Sciatic nerve (tissue), 2 donors: ENCODE results near the gene BMI1. TPM values are rescaled to one million over a fixed set of nuclear protein-coding genes. Genes with fewer than 3 reads are reported as not detected.
"Not testable (repeated sequence)": the region's sequence is repeated elsewhere in the genome, so short reads cannot be mapped to it uniquely, and the experiment has no call there.

ENCODE experiments used
- ATAC-seq: fragments of 200-7000 bp; cut with Tn5 transposase; one replicate; pipeline ENCODE4 v1.9.1; 2020; ENCODE audit warnings: mild to moderate bottlenecking, moderate library complexity
- DNase-seq: peaks from one replicate; pipeline ENCODE4 v3.0.0-alpha.2; 2020; ENCODE audit warnings: low spot score
- intact Hi-C: fragments of 100-400 bp; cut with DNase I; formaldehyde crosslinking; loops from one replicate; pipeline ENCODE4 v1.14.2; 2022
- total RNA-seq: library from RNA; stranded (reverse); fragmentation: NEBNext Ultra II Directional; extraction: Animal tissue kit (Norgen Biotek cat#: 25700); gene quantifications from one replicate; pipeline ENCODE4 v1.2.1, GENCODE V29; 2021
- donor health status: DM: no; HTN: no; CAD: no.
- donor health status: DM: no; HTN: no; CAD: no.

Gene BMI1
- total RNA-seq, 1 donor from 2014 or later, result 62.7 TPM

- ATAC-seq, result no peak
- intact Hi-C loops, result no loop called here
- DNase-seq, result no peak
These were observed 35.5 kb downstream of the BMI1 start for GRCh38 chr10:22356324-22356873.

DNA sequence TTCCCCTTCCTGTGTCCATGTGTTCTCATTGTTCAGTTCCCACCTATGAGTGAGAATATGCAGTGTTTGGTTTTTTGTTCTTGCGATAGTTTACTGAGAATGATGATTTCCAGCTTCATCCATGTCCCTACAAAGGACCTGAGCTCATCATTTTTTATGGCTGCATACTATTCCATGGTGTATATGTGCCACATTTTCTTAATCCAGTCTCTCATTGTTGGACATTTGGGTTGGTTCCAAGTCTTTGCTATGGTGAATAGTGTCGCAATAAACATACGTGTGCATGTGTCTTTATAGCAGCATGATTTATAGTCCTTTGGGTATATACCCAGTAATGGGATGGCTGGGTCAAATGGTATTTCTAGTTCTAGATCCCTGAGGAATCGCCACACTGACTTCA lies 36.9 kb downstream of the BMI1 start:
- intact Hi-C loops, ATAC-seq, DNase-seq: not testable (repeated sequence)

DNA sequence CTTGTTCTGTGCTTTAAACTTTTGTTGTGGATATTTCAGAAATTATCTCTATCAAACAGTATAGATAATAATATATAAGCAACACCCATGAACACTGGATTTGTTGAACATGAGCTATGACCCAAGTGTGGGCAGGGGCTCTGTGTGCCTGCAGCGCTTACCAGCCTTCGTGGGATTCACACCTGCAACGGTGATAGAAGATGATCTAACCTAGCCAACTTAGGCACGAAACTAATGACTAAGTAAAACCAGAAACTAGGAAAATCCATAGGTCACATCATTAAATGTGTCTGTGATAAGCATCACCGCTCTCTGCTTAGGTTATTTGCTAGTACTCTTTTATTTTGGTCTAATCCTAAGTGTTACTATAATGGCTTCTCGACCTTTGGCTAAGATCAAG lies 42.4 kb downstream of the BMI1 start:
- ATAC-seq, result no peak
- DNase-seq, result no peak
- intact Hi-C loops, result no loop called here

GRCh38 chr10:22364407-22365140 lies 43.7 kb downstream of the BMI1 start:
- DNase-seq (no peak), ATAC-seq (no peak)
- intact Hi-C loops, result no loop called here

DNA sequence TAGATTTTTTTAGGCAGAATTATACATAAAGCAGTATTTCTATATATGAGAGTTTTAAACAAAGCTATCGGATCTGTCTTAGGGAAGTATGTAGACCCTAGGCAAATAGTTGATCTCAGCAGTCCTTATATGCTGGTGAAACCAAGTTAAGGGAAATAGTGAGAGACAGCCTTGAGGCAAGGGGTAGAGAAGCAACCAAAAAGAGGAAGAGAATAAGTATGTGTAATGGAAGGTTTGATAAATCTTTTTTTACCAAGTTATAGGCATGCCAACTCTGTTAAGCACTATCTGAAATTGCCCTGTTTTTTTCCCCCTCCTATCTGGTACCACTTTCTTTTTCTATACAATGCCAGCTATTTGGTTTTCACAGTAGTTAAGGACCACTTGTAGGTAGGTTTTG lies 44.3 kb downstream of the BMI1 start:
- no peak for DNase-seq
- intact Hi-C loops, result no loop called here
- peak; percentile 70 for ATAC-seq

- ATAC-seq (no peak), DNase-seq (no peak)
- intact Hi-C loops, result no loop called here
These were observed 44.9 kb downstream of the BMI1 start for GRCh38 chr10:22365644-22366434.

- ATAC-seq (no peak), DNase-seq (no peak)
- intact Hi-C loops, result no loop called here
These were observed 45.5 kb downstream of the BMI1 start for GRCh38 chr10:22366435-22366703.

DNA sequence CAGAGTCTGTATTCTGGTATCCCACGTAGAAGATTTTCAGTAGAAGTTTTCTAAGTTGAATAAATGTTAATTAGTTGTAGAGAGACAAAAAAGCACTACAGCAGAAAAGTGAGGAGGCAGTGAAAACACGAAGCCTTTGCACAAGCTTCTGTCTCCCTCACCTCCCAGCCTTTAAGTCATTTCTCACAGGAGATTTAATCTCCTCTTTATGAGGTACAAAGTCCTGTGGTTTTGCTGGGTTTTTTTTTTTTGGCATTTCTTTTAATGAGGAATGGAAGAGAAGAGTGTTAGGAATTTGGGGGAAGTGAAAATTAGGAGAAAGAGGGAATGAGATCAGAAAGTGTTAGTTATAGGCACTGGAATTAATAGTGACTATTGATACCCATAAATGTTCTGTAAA lies 45.9 kb downstream of the BMI1 start:
- no peak for ATAC-seq
- intact Hi-C loops, result no loop called here
- DNase-seq, result no peak

- no peak for ATAC-seq
- intact Hi-C loops, result no loop called here
- no peak for DNase-seq
These were observed 46.6 kb downstream of the BMI1 start for GRCh38 chr10:22367471-22367870.

DNA sequence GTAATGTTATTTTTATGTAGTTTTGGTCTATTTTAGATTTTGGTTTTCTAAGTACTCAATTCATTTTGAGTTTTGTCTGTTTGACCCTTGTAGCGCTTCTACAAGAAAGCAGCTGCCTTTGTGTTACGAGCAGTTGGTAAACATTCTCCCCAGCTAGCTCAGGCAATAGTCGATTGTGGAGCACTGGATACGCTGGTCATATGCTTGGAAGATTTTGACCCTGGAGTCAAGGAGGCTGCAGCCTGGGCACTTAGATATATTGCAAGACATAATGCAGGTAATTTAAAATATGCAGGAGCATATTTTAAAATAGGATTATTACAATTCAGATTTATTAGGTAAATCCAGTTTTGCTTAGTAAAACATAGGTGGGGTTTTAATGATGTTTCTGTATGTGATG lies 47.5 kb downstream of the BMI1 start:
- intact Hi-C loops, result no loop called here
- DNase-seq (no peak), ATAC-seq (no peak)

DNA sequence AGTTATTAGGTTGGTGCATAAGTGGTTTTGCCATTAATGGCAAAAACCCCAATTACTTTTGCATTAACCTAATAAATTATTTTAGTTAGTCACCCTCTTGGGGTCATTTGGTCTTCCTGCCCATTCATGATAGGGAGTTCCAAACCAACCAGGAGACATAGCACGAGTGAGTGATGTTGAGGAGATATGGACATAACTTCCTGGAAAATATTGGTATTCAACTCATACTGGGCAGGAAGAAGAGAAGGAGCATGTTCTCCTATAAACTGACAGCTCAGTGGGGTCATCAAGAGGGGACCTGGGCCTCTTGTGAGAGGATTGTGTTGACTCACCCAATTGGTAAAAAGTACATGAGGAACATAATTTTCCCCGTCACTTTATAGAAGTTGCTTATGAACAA lies 48.1 kb downstream of the BMI1 start:
- ATAC-seq (no peak), DNase-seq (no peak)
- intact Hi-C loops, result no loop called here

DNA sequence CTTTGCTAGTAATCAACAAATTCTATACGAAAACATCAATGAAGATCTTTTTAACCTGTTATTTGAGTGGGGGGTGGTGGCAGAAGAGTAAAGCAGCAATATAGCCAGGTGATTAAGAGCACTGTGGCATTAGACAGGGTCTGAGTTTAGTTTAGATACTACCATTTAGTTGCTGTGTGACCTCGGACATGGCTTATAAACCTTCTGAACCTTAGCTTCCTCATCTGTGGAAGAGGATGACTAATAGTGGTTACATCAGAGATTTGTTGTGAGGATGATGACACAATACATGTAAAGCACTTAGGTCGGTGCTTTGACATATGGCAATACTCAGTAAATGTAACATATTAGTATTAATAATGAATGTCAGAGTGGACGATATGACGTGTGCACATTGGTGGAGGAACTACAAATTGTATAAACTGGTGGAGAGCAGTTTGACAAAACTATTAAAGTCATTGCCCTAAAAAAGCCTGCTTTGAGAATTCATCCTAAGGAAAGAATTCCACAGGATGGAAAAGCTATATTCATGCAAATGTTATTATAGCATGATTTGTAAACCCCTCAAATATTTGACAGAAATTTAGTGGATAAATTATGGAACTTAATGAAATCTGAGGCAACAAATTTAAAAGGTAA lies 48.7 kb downstream of the BMI1 start:
- DNase-seq (no peak), ATAC-seq (no peak)
- intact Hi-C loops, result no loop called here

DNA sequence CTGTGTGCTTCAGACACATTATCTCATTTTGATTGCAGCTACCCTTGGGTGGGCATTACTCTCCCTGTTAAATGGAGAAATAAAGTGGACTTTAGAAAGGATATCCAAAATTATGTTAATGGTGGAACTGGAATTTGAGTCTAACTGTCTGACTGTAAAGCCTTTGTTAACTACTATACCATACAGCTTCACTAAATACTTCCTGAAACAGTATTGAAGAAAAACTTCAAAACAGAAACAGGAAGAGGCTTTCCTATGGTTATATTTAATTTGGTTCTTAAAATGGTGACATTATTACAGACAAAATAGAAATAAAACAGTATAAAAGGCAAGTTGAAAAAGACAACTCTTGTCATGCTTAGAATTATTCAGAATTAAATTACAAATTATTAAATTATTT lies 49.4 kb downstream of the BMI1 start:
- DNase-seq (no peak), ATAC-seq (no peak)

DNA sequence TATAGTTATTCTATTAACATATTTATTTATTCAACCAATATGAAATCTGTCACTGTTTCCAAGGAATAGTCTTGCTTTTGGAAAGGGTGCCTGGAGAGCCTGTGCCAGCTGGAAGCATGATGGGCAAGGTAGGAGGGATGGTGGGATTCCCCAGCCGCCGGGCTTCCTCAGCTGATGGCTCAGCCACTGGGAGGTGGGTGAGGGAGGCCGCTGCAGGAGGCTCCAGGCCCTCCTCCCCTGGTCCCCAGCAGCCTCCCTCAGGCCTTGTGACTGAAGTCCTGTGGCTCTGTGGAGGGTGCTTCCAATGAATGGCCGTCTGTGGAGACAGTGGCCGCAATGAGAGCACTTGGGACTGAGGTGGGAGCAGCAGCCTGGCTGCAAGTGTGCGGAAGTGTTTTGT lies 51.4 kb downstream of the BMI1 start:
- ATAC-seq (no peak), DNase-seq (no peak)
- intact Hi-C loops, result no loop called here

More for the DNA sequence above, 49.4 kb downstream of the BMI1 start:
- intact Hi-C loops, result no loop called here

DNA sequence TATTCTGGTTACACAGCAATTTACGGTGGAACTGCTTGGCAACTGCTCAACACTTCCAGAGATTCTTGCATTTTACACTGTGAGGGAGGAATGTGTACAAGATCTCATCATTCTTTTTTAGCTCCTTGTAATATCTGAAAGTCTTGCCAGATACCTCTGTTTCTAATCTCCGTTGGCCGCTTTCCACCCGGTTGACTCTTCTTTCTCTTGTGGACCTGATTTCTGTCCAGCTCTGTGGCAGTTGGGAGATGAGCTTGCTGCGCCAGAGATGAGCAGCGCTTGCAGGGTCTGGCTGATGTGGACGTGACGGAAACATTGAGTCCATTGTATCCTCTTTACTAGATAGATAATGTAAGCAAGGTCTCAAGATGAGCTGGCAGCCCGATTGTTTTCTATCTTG lies 52.0 kb downstream of the BMI1 start:
- DNase-seq (no peak), ATAC-seq (no peak)
- intact Hi-C loops, result no loop called here

- intact Hi-C loops, result no loop called here
- DNase-seq (no peak), ATAC-seq (no peak)
These were observed 53.7 kb downstream of the BMI1 start for GRCh38 chr10:22374489-22375126.

DNA sequence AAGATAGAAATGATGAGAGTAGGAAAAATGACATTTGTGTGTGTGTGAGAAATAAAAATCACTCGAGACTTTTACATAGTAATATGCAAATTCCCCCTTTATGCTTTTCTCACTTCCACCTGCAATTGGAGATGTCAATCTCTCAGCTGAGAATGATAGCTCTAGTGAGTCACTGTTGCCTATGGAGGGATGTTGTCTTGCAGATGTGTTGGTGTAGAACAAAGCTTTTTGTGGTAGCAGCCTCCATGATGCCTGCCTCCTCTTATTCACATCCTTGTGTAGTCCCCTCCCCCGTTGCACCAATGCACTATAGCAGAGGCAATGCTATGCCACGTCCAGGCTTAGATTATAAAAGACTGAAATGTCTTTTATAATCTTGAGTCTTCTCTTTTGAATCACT lies 58.2 kb downstream of the BMI1 start:
- intact Hi-C loops, result no loop called here
- no peak for DNase-seq
- no peak for ATAC-seq
